Activated T-helper 17 cell treated with anti-CD3 and anti-CD28 coated beads, Interleukin-2, amount 50 U/mL, for 72 hours (primary cell): ENCODE data around the gene SLC5A2. TPM values are rescaled to one million over a fixed set of nuclear protein-coding genes. Genes with fewer than 3 reads are reported as not detected.
A peak's percentile ranks its signal among the peaks of the same experiment; 100 is the strongest.

Source experiments
- ATAC-seq: fragments of 150-1000 bp; cut with Tn5 transposase; replicated peaks from 2 replicates; pipeline ENCODE4 v1.10.0; 2021; ENCODE audit warnings: mild to moderate bottlenecking, moderate library complexity
- H3K27ac Mint-ChIP-seq: one replicate; pipeline ENCODE4 v1.8.0; 2022; ENCODE audit warnings: mixed read lengths
- H3K27me3 Mint-ChIP-seq: one replicate; pipeline ENCODE4 v1.8.0; 2022; ENCODE audit warnings: mixed read lengths
- H3K36me3 Mint-ChIP-seq: one replicate; pipeline ENCODE4 v1.8.0; 2022; ENCODE audit warnings: low read depth, mild to moderate bottlenecking, mixed read lengths
- H3K4me1 Mint-ChIP-seq: one replicate; pipeline ENCODE4 v1.8.0; 2022; ENCODE audit warnings: mixed read lengths
- H3K4me3 Mint-ChIP-seq: one replicate; pipeline ENCODE4 v1.8.0; 2022; ENCODE audit warnings: mild to moderate bottlenecking, mixed read lengths
- H3K9me3 Mint-ChIP-seq: one replicate; pipeline ENCODE4 v1.8.0; 2022; ENCODE audit warnings: mixed read lengths
- total RNA-seq, 2 donors: library from RNA; stranded (reverse); gene quantifications; one replicate each; pipeline ENCODE4 v1.2.3, GENCODE V29; 2022

Gene SLC5A2
- total RNA-seq, 2 donors from 2014 or later, result 0.50 to 1.2 TPM

DNA sequence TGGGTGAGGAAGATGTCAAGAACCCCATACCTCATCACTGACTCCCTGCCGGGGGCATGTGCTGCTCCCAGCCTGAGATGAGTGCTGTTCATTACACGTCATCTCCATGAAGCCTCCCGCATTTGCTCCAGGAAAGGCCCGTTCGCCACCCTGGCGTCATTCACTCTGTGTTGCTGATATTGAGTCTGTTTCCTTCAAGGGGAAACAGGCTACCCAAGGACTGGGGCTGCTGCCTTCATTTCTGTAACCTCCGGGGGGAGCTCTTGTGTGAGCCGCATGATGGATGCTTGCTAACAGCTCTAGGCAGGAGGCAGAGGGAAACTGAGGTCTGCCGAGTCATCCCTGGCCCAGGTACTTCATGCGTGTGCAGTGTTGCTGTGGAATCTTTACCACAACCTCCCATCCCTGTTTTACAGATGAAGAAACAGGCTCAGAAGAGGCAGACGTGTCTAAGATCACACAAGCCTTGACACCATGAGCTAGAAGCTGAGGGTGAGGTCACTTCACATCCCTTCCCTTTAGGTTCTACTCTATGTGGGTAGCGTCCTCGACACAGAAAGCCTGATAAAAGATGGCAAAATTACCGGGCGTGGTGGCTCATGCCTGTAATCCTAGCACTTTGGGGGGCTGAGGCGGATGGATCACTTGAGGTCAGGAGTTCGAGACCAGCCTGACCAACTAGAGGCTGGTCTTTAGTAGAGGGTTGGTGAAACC is 27.2 kb upstream of the SLC5A2 start:
- H3K4me3 Mint-ChIP-seq, result peak overlapping the region; percentile 95

DNA sequence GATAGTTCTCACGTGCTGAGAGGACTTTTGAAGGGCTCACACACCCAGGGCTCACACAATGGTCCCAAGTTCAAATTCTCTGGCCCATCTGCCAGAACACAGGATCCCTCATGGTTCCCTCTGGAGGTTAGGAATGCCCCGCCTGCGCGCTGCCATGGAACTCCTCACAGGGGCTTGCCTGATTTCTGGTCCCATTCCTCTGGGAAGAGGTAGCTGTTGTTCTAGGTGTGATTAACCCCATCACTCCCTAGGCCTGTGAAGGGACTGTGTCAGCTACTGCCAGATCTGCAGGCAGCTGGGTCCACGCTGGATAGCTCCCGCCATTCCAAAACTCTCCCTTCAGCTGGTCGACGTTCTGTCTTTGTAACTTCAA is 25.9 kb upstream of the SLC5A2 start:
- no peak for ATAC-seq
- Mint-ChIP-seq H3K27me3 (no peaks in the 10 kb centered on the region), H3K4me1 (peaks cover 23% of the 10 kb centered on the region), H3K4me3 (peak overlapping the region; percentile 95), H3K9me3 (no peaks in the 10 kb centered on the region), H3K36me3 (peaks cover 36% of the 10 kb centered on the region), H3K27ac (peak overlapping the region; percentile 96)

More for the DNA sequence above, 27.2 kb upstream of the SLC5A2 start:
- H3K27me3 Mint-ChIP-seq, result no peaks in the 10 kb centered on the region
- H3K9me3 Mint-ChIP-seq, result no peaks in the 10 kb centered on the region
- ATAC-seq, result no peak
- peaks cover 23% of the 10 kb centered on the region for H3K4me1 Mint-ChIP-seq
- H3K36me3 Mint-ChIP-seq, result peaks cover 36% of the 10 kb centered on the region
- peak overlapping the region; percentile 51 for H3K27ac Mint-ChIP-seq

DNA sequence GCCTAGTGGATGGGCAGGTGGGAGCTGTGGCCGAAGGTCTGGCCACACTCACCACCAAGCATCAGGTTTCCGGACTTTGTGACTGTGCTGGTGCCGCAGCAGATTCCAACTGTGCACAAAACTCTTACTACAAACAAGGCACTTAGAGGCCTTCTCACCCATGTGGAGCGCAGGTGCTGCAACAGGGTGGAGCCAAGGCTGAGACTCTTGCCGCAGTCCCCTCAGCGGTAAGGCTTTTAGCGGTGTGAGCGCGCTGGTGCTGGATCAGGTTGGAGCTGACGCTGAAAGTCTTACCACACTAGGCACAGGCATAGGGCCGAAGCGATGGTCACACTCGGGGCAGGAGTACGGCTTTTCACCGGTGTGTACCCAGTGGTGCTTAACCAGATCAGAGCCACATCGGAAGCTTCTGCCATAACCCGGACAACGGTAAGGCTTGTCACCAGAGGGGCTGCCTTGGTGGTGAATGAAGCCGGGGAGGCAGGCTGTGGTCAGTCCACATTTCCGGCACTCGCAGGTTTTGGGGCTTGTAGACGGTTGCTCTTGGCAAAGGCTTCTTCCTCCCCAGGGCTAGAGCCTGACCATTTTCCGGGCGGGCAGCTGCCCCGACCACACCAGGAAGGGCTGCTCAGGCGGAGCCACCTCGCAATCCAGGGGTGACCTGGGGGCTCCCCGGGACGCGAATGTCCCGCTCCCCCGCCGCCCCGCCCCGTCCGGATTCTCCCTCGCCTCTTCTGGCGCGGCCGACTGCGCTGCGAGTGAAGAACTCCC is 24.7 kb upstream of the SLC5A2 start:
- Mint-ChIP-seq H3K27me3 (no peaks in the 10 kb centered on the region), H3K4me1 (peaks cover 22% of the 10 kb centered on the region), H3K27ac (peak overlapping the region; percentile 96), H3K4me3 (peak overlapping the region; percentile 95), H3K9me3 (no peaks in the 10 kb centered on the region), H3K36me3 (peaks cover 44% of the 10 kb centered on the region)
- ATAC-seq, result no peak

DNA sequence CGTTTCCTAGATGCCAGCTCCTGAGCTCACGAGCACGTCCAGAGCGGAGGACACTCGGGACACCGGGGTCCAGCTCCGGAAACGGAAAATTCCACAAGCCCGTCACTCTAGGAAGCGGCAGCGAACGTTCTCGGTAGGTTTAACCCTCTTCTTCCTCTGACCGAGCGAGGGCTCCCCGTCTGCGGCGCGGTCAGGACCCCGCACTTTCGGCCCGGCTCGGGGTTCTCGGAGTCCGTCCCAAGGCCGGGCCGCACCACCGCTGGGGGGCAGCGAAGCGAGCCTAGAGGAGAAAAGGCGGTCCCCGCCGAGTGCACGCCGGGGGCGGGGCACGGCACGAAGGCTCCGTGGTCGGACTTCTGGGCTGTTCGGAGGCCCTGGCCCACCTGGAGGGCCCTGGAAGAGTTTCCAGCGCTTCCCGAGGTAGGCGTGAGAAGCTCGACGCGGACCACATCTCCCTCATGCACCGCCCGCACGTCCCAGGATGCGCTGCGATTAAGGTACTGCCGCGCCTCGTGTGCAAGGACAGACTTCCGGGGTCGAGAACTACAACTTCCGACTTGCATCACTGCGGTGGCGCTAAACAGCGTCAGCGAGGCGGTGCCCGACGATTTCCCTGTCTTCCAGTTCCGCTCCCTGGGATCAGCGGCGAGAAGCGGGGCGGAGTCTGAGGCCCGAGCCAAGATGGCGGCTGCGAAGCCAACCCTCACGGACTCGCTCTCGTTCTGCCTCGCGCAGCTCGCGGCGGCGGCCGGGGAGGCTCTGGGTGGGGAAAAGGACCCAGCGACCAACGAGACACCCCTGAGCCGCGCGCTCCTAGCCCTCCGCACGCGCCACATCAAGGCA is 23.9 kb upstream of the SLC5A2 start, which contains the start of gene ARMC5:
Gene ARMC5 (plus strand): TSS at position 658 of the 843 bp plus-strand sequence. CDS start 24 bp downstream, at position 682.
- ATAC-seq, result peak; percentile 83
- peak within 1 kb of the TSS; percentile 95 for H3K4me3 Mint-ChIP-seq
- H3K36me3 Mint-ChIP-seq, result peaks cover 44% of the 10 kb centered on the region
- no peaks in the 10 kb centered on the region for H3K9me3 Mint-ChIP-seq
- no peaks in the 10 kb centered on the region for H3K27me3 Mint-ChIP-seq
- peaks cover 17% of the 10 kb centered on the region for H3K4me1 Mint-ChIP-seq
- H3K27ac Mint-ChIP-seq, result peak within 1 kb of the TSS; percentile 96

DNA sequence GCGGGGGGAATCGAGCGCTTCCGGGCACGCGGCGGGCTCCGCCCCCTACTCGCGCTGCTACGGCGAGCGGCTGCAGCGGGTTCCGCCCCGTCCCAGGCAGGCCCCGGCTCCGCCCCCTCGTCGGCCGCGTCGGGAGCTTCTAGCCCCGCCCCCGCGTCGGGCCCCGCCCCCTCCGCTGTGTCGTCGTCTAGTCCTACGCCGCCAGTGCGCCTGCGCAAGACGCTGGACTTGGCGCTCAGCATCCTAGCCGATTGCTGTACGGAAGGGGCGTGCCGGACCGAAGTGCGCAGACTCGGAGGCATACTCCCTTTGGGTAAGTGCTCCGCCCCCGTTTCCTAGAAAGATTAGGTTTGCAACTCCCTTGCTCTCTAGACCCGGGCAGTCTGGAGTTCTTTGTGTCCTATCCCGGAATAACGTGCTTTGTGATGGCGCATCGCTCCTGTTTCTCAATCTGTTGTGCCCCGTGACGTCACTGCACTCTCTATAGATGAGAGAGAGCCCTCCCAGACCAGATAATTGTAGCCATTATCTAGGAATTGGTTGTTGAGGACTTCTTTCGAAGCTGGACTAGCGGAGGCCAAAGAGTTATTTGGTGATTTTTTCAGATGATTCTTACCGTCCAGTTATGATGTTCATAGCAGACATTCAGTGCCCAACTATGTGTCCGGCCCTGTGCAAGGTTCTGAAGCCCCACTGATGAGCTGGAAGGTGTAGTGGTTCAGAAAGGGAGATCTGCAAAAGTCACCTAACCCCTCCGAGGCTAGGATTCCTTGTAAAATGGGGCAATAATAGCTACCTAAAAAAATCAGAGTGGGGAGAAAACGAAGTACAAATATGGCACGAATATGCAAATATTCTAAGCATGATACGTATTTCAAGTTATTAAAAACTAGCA is 23.0 kb upstream of the SLC5A2 start:
- H3K4me3 Mint-ChIP-seq, result peak overlapping the region; percentile 95
- no peaks in the 10 kb centered on the region for H3K27me3 Mint-ChIP-seq
- ATAC-seq, result peak; percentile 85
- H3K9me3 Mint-ChIP-seq, result no peaks in the 10 kb centered on the region
- peaks cover 17% of the 10 kb centered on the region for H3K4me1 Mint-ChIP-seq
- H3K36me3 Mint-ChIP-seq, result peaks cover 45% of the 10 kb centered on the region
- H3K27ac Mint-ChIP-seq, result peak overlapping the region; percentile 96

DNA sequence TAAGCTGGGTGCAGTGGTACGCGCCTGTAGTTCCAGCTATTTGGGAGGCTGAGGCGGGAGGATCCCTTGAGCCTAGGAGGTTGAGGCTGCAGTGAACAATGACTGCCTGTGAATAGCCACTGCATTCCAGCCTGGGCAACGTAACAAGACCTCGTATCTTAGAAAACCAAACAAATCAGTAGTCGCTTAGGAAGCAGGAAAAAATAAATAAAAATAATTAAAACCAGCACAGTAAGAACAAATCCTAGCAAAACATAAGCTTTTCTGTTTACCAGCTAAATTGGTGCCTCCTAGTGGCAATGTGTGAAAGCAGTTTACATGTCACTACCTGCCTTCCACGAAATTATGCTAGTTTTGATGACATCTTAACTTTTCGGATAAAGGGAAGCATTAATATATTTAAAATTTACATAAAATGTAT is 22.3 kb upstream of the SLC5A2 start:
- Mint-ChIP-seq H3K27ac (peak overlapping the region; percentile 96), H3K9me3 (no peaks in the 10 kb centered on the region), H3K27me3 (no peaks in the 10 kb centered on the region), H3K4me1 (peaks cover 15% of the 10 kb centered on the region), H3K4me3 (peak overlapping the region; percentile 95), H3K36me3 (peaks cover 45% of the 10 kb centered on the region)
- no peak for ATAC-seq

DNA sequence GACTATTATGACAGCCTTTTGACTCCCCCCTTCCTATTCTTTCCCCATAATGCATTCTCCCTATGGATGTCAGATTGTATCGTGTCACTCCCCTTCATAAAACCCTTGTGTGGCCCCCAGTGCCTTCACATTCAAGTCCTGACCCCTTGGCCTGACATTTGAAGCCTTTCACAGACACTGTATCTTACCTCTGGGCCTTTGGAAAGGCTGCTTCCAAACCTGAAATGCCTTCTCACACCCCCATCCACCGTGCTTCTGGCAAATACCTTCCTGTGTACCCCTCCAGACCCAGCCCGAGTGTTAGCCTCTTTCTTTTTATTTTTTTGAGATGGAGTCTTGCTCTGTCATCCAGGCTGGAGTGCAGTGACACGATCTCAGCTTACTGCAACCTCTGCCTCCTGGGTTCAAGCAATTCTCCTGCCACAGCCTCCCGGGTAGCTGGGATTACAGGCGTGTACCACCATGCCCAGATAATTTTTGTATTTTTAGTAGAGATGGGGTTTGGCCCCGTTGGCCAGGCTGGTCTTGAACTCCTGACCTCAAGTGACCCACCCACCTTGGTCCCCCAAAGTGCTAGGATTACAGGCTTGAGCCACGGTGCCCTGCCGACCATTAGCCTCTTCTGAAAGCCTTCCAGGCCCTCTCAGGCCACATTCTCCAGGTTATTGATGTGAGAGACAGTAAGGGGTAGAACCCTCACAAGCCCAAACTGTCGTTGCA is 21.6 kb upstream of the SLC5A2 start:
- Mint-ChIP-seq H3K27ac (peak overlapping the region; percentile 77), H3K36me3 (peaks cover 41% of the 10 kb centered on the region), H3K4me1 (peaks cover 10% of the 10 kb centered on the region), H3K27me3 (no peaks in the 10 kb centered on the region), H3K4me3 (peak overlapping the region; percentile 95), H3K9me3 (no peaks in the 10 kb centered on the region)
- no peak for ATAC-seq

DNA sequence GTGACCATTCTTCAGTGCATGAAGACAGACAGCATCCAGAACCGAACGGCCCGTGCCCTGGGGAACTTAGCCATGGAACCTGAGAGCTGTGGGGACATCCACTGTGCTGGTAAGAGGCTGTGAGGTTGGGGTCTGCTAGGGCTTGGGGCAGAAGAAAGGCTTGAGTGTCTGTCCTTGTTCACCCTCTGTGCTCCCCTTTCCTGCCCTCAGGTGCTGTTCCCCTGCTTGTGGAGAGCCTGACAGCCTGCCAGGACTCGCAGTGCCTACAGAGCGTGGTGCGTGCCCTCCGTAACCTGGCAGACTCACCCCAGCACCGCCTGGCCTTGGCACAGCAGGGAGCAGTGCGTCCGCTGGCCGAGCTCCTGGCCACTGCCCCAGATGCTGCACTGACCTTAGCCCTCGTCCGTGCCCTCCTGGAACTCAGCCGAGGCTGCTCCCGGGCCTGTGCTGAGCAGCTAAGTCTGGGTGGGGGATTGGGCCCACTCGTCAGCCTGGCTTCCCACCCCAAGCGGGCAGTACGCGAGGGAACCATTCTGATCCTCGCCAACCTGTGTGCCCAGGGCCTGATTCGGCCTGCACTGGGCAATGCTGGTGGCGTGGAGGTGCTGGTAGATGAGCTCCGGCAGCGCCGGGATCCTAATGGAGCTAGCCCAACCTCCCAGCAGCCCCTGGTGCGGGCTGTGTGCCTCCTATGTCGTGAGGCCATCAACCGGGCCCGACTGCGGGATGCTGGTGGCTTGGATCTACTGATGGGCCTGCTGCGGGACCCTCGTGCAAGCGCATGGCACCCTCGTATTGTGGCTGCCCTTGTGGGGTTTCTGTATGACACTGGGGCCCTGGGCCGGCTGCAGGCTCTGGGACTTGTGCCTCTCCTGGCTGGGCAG is 20.8 kb upstream of the SLC5A2 start:
- ATAC-seq, result no peak
- peaks cover 41% of the 10 kb centered on the region for H3K36me3 Mint-ChIP-seq
- H3K9me3 Mint-ChIP-seq, result no peaks in the 10 kb centered on the region
- H3K4me1 Mint-ChIP-seq, result peaks cover 10% of the 10 kb centered on the region
- peak overlapping the region; percentile 30 for H3K27ac Mint-ChIP-seq
- no peaks in the 10 kb centered on the region for H3K27me3 Mint-ChIP-seq
- no peak overlapping the region for H3K4me3 Mint-ChIP-seq

DNA sequence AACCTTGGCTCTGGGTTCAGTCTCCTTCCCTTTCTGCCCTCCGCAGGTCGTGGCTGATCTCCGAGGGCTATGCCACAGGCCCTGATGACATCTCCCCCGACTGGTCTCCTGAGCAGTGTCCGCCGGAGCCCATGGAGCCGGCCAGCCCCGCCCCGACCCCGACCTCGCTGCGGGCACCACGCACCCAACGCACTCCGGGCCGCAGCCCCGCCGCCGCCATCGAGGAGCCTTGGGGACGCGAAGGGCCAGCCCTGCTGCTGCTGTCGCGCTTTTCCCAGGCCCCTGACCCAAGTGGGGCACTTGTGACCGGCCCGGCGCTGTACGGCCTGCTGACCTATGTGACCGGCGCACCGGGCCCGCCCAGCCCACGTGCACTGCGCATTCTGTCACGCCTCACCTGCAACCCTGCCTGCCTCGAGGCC is 18.6 kb upstream of the SLC5A2 start:
- no peaks in the 10 kb centered on the region for H3K9me3 Mint-ChIP-seq
- H3K4me3 Mint-ChIP-seq, result no peak overlapping the region
- peaks cover 22% of the 10 kb centered on the region for H3K36me3 Mint-ChIP-seq
- H3K27me3 Mint-ChIP-seq, result no peaks in the 10 kb centered on the region
- no peak for ATAC-seq
- H3K4me1 Mint-ChIP-seq, result peaks cover 10% of the 10 kb centered on the region
- H3K27ac Mint-ChIP-seq, result no peak overlapping the region

DNA sequence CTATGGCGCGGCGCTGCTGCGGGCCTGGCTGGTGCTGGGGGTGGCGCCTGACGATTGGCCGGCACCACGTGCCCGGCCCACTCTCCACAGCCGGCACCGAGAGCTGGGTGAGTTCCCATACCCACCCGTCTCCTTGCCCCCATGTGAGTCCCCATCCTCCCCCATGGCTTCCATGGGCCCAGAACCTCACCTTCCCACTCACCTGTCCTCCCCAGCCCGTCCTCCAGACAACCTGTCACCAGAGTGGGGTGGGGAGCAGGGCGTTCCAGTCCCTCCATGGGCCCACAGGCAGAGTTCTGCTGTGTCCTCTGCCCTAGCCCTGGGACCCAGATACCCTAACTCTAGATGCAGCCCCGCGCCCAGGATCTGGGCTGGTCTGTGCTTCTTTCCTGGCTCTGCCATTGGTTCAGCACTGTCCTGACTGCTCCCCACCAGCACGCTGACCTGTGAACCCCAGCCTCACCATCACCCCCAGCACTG is 18.1 kb upstream of the SLC5A2 start:
- H3K27me3 Mint-ChIP-seq, result no peaks in the 10 kb centered on the region
- H3K27ac Mint-ChIP-seq, result no peak overlapping the region
- no peak overlapping the region for H3K4me3 Mint-ChIP-seq
- H3K9me3 Mint-ChIP-seq, result no peaks in the 10 kb centered on the region
- H3K4me1 Mint-ChIP-seq, result peaks cover 10% of the 10 kb centered on the region
- ATAC-seq, result no peak
- H3K36me3 Mint-ChIP-seq, result peaks cover 20% of the 10 kb centered on the region

DNA sequence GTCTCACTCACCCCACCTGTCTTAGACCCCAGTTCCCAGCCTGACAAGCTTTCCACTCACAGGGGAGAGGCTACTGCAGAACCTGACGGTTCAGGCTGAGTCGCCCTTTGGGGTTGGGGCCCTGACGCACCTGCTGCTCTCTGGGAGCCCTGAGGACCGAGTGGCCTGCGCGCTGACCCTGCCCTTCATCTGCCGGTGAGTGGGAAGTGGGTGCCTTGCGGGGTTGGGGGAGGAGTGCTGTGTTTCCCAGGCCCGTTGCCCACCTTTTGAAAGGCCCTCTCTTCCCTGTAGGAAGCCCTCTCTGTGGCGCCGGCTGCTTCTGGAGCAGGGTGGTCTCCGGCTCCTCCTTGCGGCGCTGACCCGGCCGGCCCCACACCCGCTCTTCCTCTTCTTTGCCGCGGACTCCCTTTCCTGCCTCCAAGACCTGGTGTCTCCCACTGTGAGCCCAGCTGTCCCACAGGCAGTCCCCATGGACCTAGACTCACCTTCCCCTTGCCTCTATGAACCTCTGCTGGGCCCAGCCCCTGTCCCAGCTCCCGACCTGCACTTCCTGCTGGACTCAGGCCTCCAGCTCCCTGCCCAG is 17.0 kb upstream of the SLC5A2 start:
- H3K4me3 Mint-ChIP-seq, result no peak overlapping the region
- no peak for ATAC-seq

DNA sequence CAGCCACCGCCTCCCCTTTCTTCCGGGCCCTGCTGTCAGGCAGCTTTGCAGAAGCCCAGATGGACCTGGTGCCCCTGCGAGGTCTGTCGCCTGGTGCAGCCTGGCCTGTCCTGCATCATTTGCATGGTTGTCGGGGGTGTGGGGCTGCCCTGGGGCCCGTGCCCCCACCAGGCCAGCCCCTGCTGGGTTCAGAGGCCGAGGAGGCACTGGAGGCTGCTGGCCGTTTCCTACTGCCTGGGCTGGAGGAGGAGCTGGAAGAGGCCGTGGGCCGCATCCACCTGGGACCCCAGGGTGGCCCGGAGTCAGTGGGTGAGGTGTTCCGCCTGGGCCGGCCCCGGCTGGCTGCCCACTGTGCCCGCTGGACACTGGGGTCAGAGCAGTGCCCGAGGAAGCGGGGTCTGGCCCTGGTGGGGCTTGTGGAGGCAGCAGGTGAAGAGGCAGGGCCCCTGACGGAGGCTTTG is 16.5 kb upstream of the SLC5A2 start:
- H3K27ac Mint-ChIP-seq, result no peak overlapping the region
- H3K27me3 Mint-ChIP-seq, result no peaks in the 10 kb centered on the region
- no peak for ATAC-seq

More for the DNA sequence above, 17.0 kb upstream of the SLC5A2 start:
- Mint-ChIP-seq H3K27me3 (no peaks in the 10 kb centered on the region), H3K4me1 (peaks cover 5% of the 10 kb centered on the region), H3K36me3 (peaks cover 20% of the 10 kb centered on the region), H3K9me3 (no peaks in the 10 kb centered on the region), H3K27ac (no peak overlapping the region)

More for the DNA sequence above, 16.5 kb upstream of the SLC5A2 start:
- Mint-ChIP-seq H3K36me3 (peaks cover 20% of the 10 kb centered on the region), H3K9me3 (no peaks in the 10 kb centered on the region), H3K4me3 (no peak overlapping the region), H3K4me1 (no peaks in the 10 kb centered on the region)
